Hippocampal formation (tissue), 2 donors: ENCODE measurements around the gene R3HDM2.

Experiments used
- DNase-seq, 2 donors: peaks; one replicate each; lab custom pipeline; 2025; lab: John Stamatoyannopoulos, UW

R3HDM2 gene

GRCh38 chr12:57467212-57467874 lies 36.5 kb upstream of the R3HDM2 start:
- no peak for DNase-seq

GRCh38 chr12:57465747-57466505 lies 35.1 kb upstream of the R3HDM2 start:
- no peak for DNase-seq

GRCh38 chr12:57465030-57465746 lies 34.3 kb upstream of the R3HDM2 start:
- DNase-seq = no peak

- DNase-seq = no peak
Observed at GRCh38 chr12:57464569-57464968, 33.7 kb upstream of the R3HDM2 start.

- no peak for DNase-seq
Observed at GRCh38 chr12:57462912-57463253, 32.0 kb upstream of the R3HDM2 start.

GRCh38 chr12:57462251-57462911 lies 31.5 kb upstream of the R3HDM2 start:
- DNase-seq = peak; percentile 50 to 64

- DNase-seq = no peak
Observed at GRCh38 chr12:57461917-57462250, 31.0 kb upstream of the R3HDM2 start.

GRCh38 chr12:57461276-57461916 lies 30.6 kb upstream of the R3HDM2 start:
- no peak for DNase-seq

- no peak for DNase-seq
Observed at GRCh38 chr12:57460841-57461275, 30.0 kb upstream of the R3HDM2 start.

- DNase-seq = no peak
Observed at GRCh38 chr12:57460468-57460784, 29.6 kb upstream of the R3HDM2 start.

GRCh38 chr12:57459750-57460467 lies 29.1 kb upstream of the R3HDM2 start, which contains the start of gene GLI1:
Gene GLI1, plus strand, starts transcription at chr12:57459785. Its CDS starts 3,907 bp downstream, at chr12:57463692.
- DNase-seq = no peak

- peak; percentile 84 to 87 for DNase-seq
Observed at GRCh38 chr12:57459055-57459749, 28.4 kb upstream of the R3HDM2 start.

GRCh38 chr12:57458665-57459054 lies 27.8 kb upstream of the R3HDM2 start:
- DNase-seq = no peak

- DNase-seq = no peak
Observed at GRCh38 chr12:57456737-57457490, 26.1 kb upstream of the R3HDM2 start.

GRCh38 chr12:57456145-57456700 lies 25.4 kb upstream of the R3HDM2 start:
- no peak for DNase-seq

GRCh38 chr12:57455374-57456144 lies 24.7 kb upstream of the R3HDM2 start:
- no peak for DNase-seq

GRCh38 chr12:57454566-57455373 lies 23.9 kb upstream of the R3HDM2 start, which contains the start of gene INHBE:
Gene INHBE, plus strand, starts transcription at chr12:57455307. Its CDS starts 230 bp downstream, at chr12:57455537.
- DNase-seq = no peak

GRCh38 chr12:57454213-57454565 lies 23.3 kb upstream of the R3HDM2 start:
- no peak for DNase-seq
